HepG2 (cell line): Measurements from ENCODE around the gene TBC1D22A. TPM values are rescaled to one million over a fixed set of nuclear protein-coding genes. Genes with fewer than 3 reads are reported as not detected.

ENCODE experiments used
- ATAC-seq: fragments of 200-7000 bp; cut with Tn5 transposase; 3 replicates; pipeline ENCODE4 v1.9.1; 2020; ENCODE audit warnings: mild to moderate bottlenecking, moderate library complexity
- BruUV-seq: library from RNA; stranded (reverse); fragments of 400-500 nt; replicated peaks from 2 replicates; lab custom pipeline; 2021; lab: Mats Ljungman, UMichigan
- CTCF ChIA-PET: fragments of 300-600 bp; formaldehyde crosslinking; extraction: SDS; loops from one replicate; lab custom pipeline; 2021; ENCODE audit warnings: low total read pairs, inconsistent platforms, low intra/inter-chr PET ratio; lab: Yijun Ruan, JAX
- POLR2A ChIA-PET: fragments of 350-600 bp; sonication (Branson Sonifier 250); formaldehyde crosslinking; loops from one replicate; lab custom pipeline; 2020; ENCODE audit warnings: antibody characterized with exemption, inconsistent platforms; lab: Yijun Ruan, JAX
- DNase-seq: peaks from one replicate; pipeline ENCODE4 v3.0.0-alpha.2; 2015; ENCODE audit warnings: low spot score
- FAIRE-seq: peaks from 3 replicates; lab custom pipeline; 2011; peaks lifted over from hg19 to GRCh38; lab: Jason Lieb, UNC
- H2AFZ ChIP-seq: one replicate; pipeline ENCODE4 v1.6.1; 2011; ENCODE audit warnings: low read length, inconsistent platforms
- H3K27ac ChIP-seq: fragments of 300-600 bp; 3 replicates; pipeline ENCODE4 v1.8.0; 2011; ENCODE audit warnings: mixed run types, mild to moderate bottlenecking, mixed read lengths, low read length, inconsistent platforms; ENCODE audit not compliant: insufficient read depth; ENCODE audit errors: extremely low read length
- H3K27me3 ChIP-seq, 2 experiments: fragments of 200-600 bp in 1 of 2; 2 replicates in 1 of 2; 3 replicates in 1 of 2; pipeline versions ENCODE4 v1.6.0 to v1.8.0; 2011; ENCODE audit warnings: low read length in 2 of 2, mild to moderate bottlenecking in 2 of 2, moderate library complexity in 2 of 2, inconsistent platforms in 1 of 2; ENCODE audit not compliant: insufficient read depth in 2 of 2, control insufficient read depth in 1 of 2
- H3K36me3 ChIP-seq, 2 experiments: fragments of 200-600 bp in 1 of 2; replicated peaks in 1 of 2; 2 replicates in 1 of 2; 3 replicates in 1 of 2; pipeline versions ENCODE4 v1.5.1 to v1.8.0; 2011; ENCODE audit warnings: low read length in 2 of 2, inconsistent platforms in 1 of 2; ENCODE audit not compliant: insufficient read depth in 2 of 2, control insufficient read depth in 1 of 2
- H3K4me1 ChIP-seq: 2 replicates; pipeline ENCODE4 v1.5.1; 2012; ENCODE audit warnings: low read length, inconsistent platforms; ENCODE audit not compliant: insufficient read depth
- H3K4me2 ChIP-seq: 2 replicates; pipeline ENCODE4 v1.6.0; 2011; ENCODE audit warnings: low read depth, low read length, inconsistent platforms
- H3K4me3 ChIP-seq, 3 experiments: fragments of 200-600 bp in 1 of 3; sonication (generic), shearing (Covaris generic) in 1 of 3; replicated peaks in 1 of 3; 2 replicates each; pipeline ENCODE4 v1.5.1; 2011 to 2016; ENCODE audit warnings: low read length in 3 of 3, inconsistent platforms in 2 of 3, low read depth in 2 of 3, mild to moderate bottlenecking in 2 of 3, control low read depth in 1 of 3, mixed read lengths in 1 of 3; ENCODE audit not compliant: insufficient read depth in 1 of 3
- H3K79me2 ChIP-seq: one replicate; pipeline ENCODE4 v1.6.1; 2011; ENCODE audit warnings: low read length, inconsistent platforms; ENCODE audit not compliant: insufficient read depth
- H3K9ac ChIP-seq: 2 replicates; pipeline ENCODE4 v1.6.0; 2011; ENCODE audit warnings: mild to moderate bottlenecking, low read depth, low read length, inconsistent platforms; ENCODE audit not compliant: insufficient read depth
- H3K9me3 ChIP-seq: 2 replicates; pipeline ENCODE4 v1.5.1; 2012; ENCODE audit warnings: mild to moderate bottlenecking, low read length
- H4K20me1 ChIP-seq: 2 replicates; pipeline ENCODE4 v1.6.0; 2011; ENCODE audit warnings: inconsistent platforms, mild to moderate bottlenecking, low read length, moderate library complexity; ENCODE audit not compliant: insufficient read depth
- ESRRA ChIP-seq: sonication (generic); formaldehyde crosslinking; IDR thresholded peaks from 2 replicates; pipeline ENCODE4 v1.5.1; 2020; ENCODE audit warnings: mild to moderate bottlenecking, low read depth, missing genetic modification reagents
- HDAC1 ChIP-seq: sonication (generic); formaldehyde crosslinking; IDR thresholded peaks from 2 replicates; pipeline ENCODE4 v1.5.1; 2020; ENCODE audit warnings: mild to moderate bottlenecking, missing genetic modification reagents
- HMG20B ChIP-seq: conservative IDR thresholded peaks from 2 replicates; pipeline ENCODE4 v1.6.1; 2016; ENCODE audit warnings: missing genetic modification reagents, missing compliant biosample characterization
- HNF4G ChIP-seq, 2 experiments: sonication (generic) in 1 of 2; formaldehyde crosslinking in 1 of 2; IDR thresholded peaks; 2 replicates each; pipeline versions ENCODE4 v1.4.0 to v1.6.1; 2011 to 2020; ENCODE audit warnings: borderline replicate concordance in 2 of 2, low read depth in 2 of 2, mild to moderate bottlenecking in 2 of 2, low read length in 1 of 2, missing genetic modification reagents in 1 of 2, moderate library complexity in 1 of 2
- KDM2A ChIP-seq: sonication (generic); formaldehyde crosslinking; IDR thresholded peaks from 2 replicates; pipeline ENCODE4 v1.4.0; 2020; ENCODE audit warnings: low read depth, missing genetic modification reagents, borderline replicate concordance
- SALL2 ChIP-seq: sonication (generic); formaldehyde crosslinking; IDR thresholded peaks from 2 replicates; pipeline ENCODE4 v1.8.1; 2023; ENCODE audit warnings: mild to moderate bottlenecking, missing genetic modification reagents, inconsistent platforms
- SKI ChIP-seq: fragments of 450-650 bp; IDR thresholded peaks from one replicate; pipeline ENCODE4 v1.6.1; 2018; ENCODE audit warnings: mild to moderate bottlenecking; ENCODE audit not compliant: partially characterized antibody
- TBX2 ChIP-seq: sonication (generic); formaldehyde crosslinking; IDR thresholded peaks from 2 replicates; pipeline ENCODE4 v1.5.0; 2020; ENCODE audit warnings: missing genetic modification reagents, mild to moderate bottlenecking, borderline replicate concordance
- THYN1 ChIP-seq: sonication (generic); formaldehyde crosslinking; IDR thresholded peaks from 2 replicates; pipeline ENCODE4 v1.8.1; 2023; ENCODE audit warnings: low read depth, mild to moderate bottlenecking, moderate library complexity, missing genetic modification reagents, borderline replicate concordance
- ZFP1 ChIP-seq: IDR thresholded peaks from 2 replicates; pipeline ENCODE4 v1.6.1; 2016
- ZKSCAN5 ChIP-seq: sonication (generic); formaldehyde crosslinking; IDR thresholded peaks from 2 replicates; pipeline ENCODE4 v1.5.1; 2020; ENCODE audit warnings: mild to moderate bottlenecking, missing genetic modification reagents
- ZNF501 ChIP-seq: sonication (generic); formaldehyde crosslinking; IDR thresholded peaks from 2 replicates; pipeline ENCODE4 v1.5.1; 2020; ENCODE audit warnings: mild to moderate bottlenecking, moderate library complexity, missing genetic modification reagents
- ZNF556 ChIP-seq: sonication (generic); formaldehyde crosslinking; IDR thresholded peaks from 2 replicates; pipeline ENCODE4 v1.4.0; 2020; ENCODE audit warnings: mild to moderate bottlenecking, missing genetic modification reagents, borderline replicate concordance
- ZNF660 ChIP-seq: sonication (generic); formaldehyde crosslinking; IDR thresholded peaks from 2 replicates; pipeline ENCODE4 v1.5.1; 2020; ENCODE audit warnings: mild to moderate bottlenecking, low read depth, missing genetic modification reagents, borderline replicate concordance
- ZNF792 ChIP-seq: IDR thresholded peaks from 2 replicates; pipeline ENCODE4 v1.6.1; 2016
- ZSCAN12 ChIP-seq: sonication (generic); formaldehyde crosslinking; IDR thresholded peaks from 2 replicates; pipeline ENCODE4 v1.9.0; 2021; ENCODE audit warnings: mild to moderate bottlenecking, missing genetic modification reagents
- ZSCAN29 ChIP-seq: sonication (generic); formaldehyde crosslinking; conservative IDR thresholded peaks from 2 replicates; pipeline ENCODE4 v1.4.0; 2020; ENCODE audit warnings: mild to moderate bottlenecking, missing genetic modification reagents
- in situ Hi-C: cut with HindIII; loops from 2 replicates; pipeline ENCODE4 v1.10.0; 2017; ENCODE audit warnings: low pct_unique_long_range_greater_than_20kb; ENCODE audit not compliant: extremely low pct_ligation_motif_present
- intact Hi-C: fragments of 100-400 bp; cut with micrococcal nuclease; formaldehyde crosslinking; loops from one replicate; pipeline ENCODE4 v1.10.0; 2022; ENCODE audit not compliant: unreplicated experiment
- polyA plus RNA-seq, 8 experiments: library from polyadenylated mRNA; depleted of rRNA in 3 of 8; stranded (reverse) in 7 of 8; unstranded in 1 of 8; fragments of >200 nt; fragmentation: Illumina TruSeq in 4 of 8; extraction: Trizol in 4 of 8; gene quantifications; 2 replicates each; pipeline versions ENCODE4 v1.2.1 to v1.2.3, GENCODE V29; 2011 to 2016; ENCODE audit warnings: low read depth in 4 of 8, missing spikeins in 1 of 8, mixed read lengths in 1 of 8; ENCODE audit not compliant: insufficient read depth in 1 of 8
- total RNA-seq, 5 experiments: library from RNA; depleted of rRNA; stranded (reverse); fragments of >200 nt; fragmentation: Illumina TruSeq; extraction: Trizol; gene quantifications; 2 replicates each; pipeline ENCODE4 v1.2.3, GENCODE V29; 2016; ENCODE audit warnings: low read depth in 1 of 5
- TF ChIP-seq, protein P1 (sequence below): sonication (generic); formaldehyde crosslinking; IDR thresholded peaks from 2 replicates; pipeline ENCODE4 v1.4.0; 2020; ENCODE audit warnings: missing genetic modification reagents
- TF ChIP-seq, protein P2 (sequence below), 2 experiments: sonication (generic) in 1 of 2; formaldehyde crosslinking in 1 of 2; IDR thresholded peaks; 2 replicates each; pipeline versions ENCODE4 v1.4.0 to v1.6.1; 2018 to 2020; ENCODE audit warnings: missing genetic modification reagents in 2 of 2, borderline replicate concordance in 1 of 2, low read depth in 1 of 2, mild to moderate bottlenecking in 1 of 2, missing biosample characterization in 1 of 2
- TF ChIP-seq, protein P3 (sequence below): sonication (generic); formaldehyde crosslinking; IDR thresholded peaks from 2 replicates; pipeline ENCODE4 v1.8.1; 2023; ENCODE audit warnings: missing genetic modification reagents, mild to moderate bottlenecking, borderline replicate concordance

The TBC1D22A gene
- total and polyA plus RNA-seq, 2 of the 13 experiments (the other 11 are each of a cell fraction or from before 2014, with no cell fraction given): 17.3 to 18.0 TPM

DNA sequence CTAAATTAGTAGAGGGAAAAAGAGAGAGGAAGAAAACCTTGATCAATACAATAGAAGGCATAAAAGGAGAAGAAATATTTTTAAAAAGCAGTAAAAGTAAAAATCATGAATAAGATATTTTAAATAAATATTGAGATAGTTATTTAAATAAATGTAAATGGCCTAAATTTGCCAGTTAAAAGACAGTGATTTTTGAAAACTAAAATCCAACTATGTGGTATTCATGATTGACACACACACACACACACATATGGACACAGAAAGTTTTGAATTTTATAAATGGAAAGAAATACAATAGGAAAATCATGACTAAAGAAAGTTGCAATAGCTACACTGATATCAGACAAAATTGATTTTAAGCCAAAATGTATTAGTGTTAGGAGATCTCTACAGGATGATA, 313.1 kb downstream of the TBC1D22A start:
- ChIA-PET POLR2A (no interaction called here), CTCF (no interaction called here)
- H3K36me3 ChIP-seq: no peaks in the 10 kb centered on the region
- H3K4me1 ChIP-seq: no peaks in the 10 kb centered on the region
- no peak overlapping the region for H3K4me3 ChIP-seq
- H3K27ac ChIP-seq: no peak overlapping the region
- BruUV-seq: no TSS peak
- no peaks in the 10 kb centered on the region for H3K79me2 ChIP-seq
- DNase-seq: no peak
- ATAC-seq: no peak
- intact Hi-C loops: no loop called here
- FAIRE-seq: no peak
- H3K27me3 ChIP-seq: no peaks in the 10 kb centered on the region
- no peak overlapping the region for H2AFZ ChIP-seq
- peaks cover 5% of the 10 kb centered on the region; the same call in 1 of the 2 replicates for H3K9me3 ChIP-seq
- H3K9ac ChIP-seq: no peak overlapping the region
- in situ Hi-C loops: no loop called here
- TF ChIP-seq ZNF792 (CRISPR knock-in tag) (no peak), HNF4G (IDR thresholded peaks at IDR 0.05; ENCODE audit: borderline replicate concordance, low read depth, low read length) (no peak), HNF4G (CRISPR knock-in tag; IDR thresholded peaks at IDR 0.05; ENCODE audit: borderline replicate concordance, low read depth) (no peak), ZNF556 (CRISPR knock-in tag) (no peak), ZSCAN29 (no peak), ZNF660 (CRISPR knock-in tag) (no peak), ESRRA (no peak), HMG20B (no peak), HDAC1 (no peak), ZKSCAN5 (CRISPR knock-in tag) (no peak), ZFP1 (CRISPR knock-in tag) (no peak), ZSCAN12 (CRISPR knock-in tag) (no peak), ZNF501 (CRISPR knock-in tag) (no peak), TBX2 (no peak), SKI (no peak), KDM2A (no peak), THYN1 (CRISPR knock-in tag) (no peak), SALL2 (CRISPR knock-in tag) (no peak)
- TF ChIP-seq, protein P1, sequence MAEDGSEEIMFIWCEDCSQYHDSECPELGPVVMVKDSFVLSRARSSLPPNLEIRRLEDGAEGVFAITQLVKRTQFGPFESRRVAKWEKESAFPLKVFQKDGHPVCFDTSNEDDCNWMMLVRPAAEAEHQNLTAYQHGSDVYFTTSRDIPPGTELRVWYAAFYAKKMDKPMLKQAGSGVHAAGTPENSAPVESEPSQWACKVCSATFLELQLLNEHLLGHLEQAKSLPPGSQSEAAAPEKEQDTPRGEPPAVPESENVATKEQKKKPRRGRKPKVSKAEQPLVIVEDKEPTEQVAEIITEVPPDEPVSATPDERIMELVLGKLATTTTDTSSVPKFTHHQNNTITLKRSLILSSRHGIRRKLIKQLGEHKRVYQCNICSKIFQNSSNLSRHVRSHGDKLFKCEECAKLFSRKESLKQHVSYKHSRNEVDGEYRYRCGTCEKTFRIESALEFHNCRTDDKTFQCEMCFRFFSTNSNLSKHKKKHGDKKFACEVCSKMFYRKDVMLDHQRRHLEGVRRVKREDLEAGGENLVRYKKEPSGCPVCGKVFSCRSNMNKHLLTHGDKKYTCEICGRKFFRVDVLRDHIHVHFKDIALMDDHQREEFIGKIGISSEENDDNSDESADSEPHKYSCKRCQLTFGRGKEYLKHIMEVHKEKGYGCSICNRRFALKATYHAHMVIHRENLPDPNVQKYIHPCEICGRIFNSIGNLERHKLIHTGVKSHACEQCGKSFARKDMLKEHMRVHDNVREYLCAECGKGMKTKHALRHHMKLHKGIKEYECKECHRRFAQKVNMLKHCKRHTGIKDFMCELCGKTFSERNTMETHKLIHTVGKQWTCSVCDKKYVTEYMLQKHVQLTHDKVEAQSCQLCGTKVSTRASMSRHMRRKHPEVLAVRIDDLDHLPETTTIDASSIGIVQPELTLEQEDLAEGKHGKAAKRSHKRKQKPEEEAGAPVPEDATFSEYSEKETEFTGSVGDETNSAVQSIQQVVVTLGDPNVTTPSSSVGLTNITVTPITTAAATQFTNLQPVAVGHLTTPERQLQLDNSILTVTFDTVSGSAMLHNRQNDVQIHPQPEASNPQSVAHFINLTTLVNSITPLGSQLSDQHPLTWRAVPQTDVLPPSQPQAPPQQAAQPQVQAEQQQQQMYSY: no peak
- TF ChIP-seq, protein P2, sequence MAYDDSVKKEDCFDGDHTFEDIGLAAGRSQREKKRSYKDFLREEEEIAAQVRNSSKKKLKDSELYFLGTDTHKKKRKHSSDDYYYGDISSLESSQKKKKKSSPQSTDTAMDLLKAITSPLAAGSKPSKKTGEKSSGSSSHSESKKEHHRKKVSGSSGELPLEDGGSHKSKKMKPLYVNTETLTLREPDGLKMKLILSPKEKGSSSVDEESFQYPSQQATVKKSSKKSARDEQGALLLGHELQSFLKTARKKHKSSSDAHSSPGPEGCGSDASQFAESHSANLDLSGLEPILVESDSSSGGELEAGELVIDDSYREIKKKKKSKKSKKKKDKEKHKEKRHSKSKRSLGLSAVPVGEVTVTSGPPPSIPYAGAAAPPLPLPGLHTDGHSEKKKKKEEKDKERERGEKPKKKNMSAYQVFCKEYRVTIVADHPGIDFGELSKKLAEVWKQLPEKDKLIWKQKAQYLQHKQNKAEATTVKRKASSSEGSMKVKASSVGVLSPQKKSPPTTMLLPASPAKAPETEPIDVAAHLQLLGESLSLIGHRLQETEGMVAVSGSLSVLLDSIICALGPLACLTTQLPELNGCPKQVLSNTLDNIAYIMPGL (CRISPR knock-in tag; IDR thresholded peaks at IDR 0.05; ENCODE audit: borderline replicate concordance in 1 of 2, low read depth in 1 of 2): no peak
- TF ChIP-seq, protein P3, sequence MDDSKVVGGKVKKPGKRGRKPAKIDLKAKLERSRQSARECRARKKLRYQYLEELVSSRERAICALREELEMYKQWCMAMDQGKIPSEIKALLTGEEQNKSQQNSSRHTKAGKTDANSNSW: no peak
- no peaks in the 10 kb centered on the region for H4K20me1 ChIP-seq
- no peak overlapping the region for H3K4me2 ChIP-seq
